NCI-H510A treated with DMSO at 0.1 percent for 48 hours (cell line): ENCODE measurements around the gene SLC29A2.
"Not testable (repeated sequence)": the region's sequence is repeated elsewhere in the genome, so short reads cannot be mapped to it uniquely, and the experiment has no call there.

Experiments used
- DNase-seq: peaks from one replicate; lab custom pipeline; 2025; lab: John Stamatoyannopoulos, UW

The SLC29A2 gene

GRCh38 chr11:66333896-66334604 lies 37.5 kb downstream of the SLC29A2 start:
- no peak for DNase-seq

- DNase-seq, result no peak
These were observed 38.2 kb downstream of the SLC29A2 start for GRCh38 chr11:66333220-66333877.

- DNase-seq, result no peak
These were observed 39.0 kb downstream of the SLC29A2 start for GRCh38 chr11:66332371-66333219.

GRCh38 chr11:66331542-66332370 lies 39.8 kb downstream of the SLC29A2 start:
- no peak for DNase-seq

- DNase-seq, result no peak
These were observed 40.6 kb downstream of the SLC29A2 start for GRCh38 chr11:66330931-66331330.

GRCh38 chr11:66329165-66329673 lies 42.3 kb downstream of the SLC29A2 start:
- DNase-seq, result no peak

DNA sequence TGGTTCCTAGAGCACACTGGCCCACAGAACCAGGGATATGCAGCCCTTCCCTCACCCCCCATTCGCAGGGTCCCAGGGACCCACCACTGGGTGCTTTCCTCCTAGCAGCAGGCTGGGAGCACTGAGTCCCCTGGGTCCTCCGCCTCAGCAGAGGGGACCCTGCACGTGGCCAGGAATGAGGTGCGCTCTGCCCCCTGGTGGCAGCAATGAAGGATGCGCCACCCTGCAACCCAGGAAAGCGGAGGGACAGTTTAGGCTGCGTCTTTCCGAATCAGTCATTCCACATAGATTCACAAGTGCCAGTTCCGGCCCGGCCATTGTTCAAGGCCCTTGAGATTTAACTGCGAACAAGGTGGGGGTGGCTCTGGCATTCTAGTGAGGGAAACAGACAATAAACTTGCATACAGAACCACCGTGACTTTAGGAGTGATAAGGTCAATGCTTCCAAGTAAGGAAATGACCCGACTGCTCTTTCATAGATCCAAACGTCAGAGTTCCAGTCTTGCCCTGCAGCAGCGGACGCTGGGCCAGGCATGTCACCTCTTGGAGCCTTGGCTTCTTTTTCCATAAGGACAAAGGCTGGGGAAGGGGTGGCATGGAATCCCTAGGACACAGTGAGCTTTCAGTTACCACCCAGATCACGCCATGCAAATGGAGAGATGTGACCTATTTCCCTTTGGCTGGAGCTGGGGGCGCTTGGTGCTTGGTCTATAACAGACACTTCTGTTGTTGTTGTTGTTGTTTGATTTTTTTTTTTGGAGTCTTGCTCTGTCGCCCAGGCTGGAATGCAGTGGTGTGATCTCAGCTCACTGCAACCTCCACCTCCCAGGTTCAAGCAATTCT lies 43.0 kb downstream of the SLC29A2 start:
- peak; percentile 79 for DNase-seq

- no peak for DNase-seq
These were observed 43.6 kb downstream of the SLC29A2 start for GRCh38 chr11:66328031-66328301.

GRCh38 chr11:66327171-66328030 lies 44.2 kb downstream of the SLC29A2 start:
- DNase-seq, result no peak

DNA sequence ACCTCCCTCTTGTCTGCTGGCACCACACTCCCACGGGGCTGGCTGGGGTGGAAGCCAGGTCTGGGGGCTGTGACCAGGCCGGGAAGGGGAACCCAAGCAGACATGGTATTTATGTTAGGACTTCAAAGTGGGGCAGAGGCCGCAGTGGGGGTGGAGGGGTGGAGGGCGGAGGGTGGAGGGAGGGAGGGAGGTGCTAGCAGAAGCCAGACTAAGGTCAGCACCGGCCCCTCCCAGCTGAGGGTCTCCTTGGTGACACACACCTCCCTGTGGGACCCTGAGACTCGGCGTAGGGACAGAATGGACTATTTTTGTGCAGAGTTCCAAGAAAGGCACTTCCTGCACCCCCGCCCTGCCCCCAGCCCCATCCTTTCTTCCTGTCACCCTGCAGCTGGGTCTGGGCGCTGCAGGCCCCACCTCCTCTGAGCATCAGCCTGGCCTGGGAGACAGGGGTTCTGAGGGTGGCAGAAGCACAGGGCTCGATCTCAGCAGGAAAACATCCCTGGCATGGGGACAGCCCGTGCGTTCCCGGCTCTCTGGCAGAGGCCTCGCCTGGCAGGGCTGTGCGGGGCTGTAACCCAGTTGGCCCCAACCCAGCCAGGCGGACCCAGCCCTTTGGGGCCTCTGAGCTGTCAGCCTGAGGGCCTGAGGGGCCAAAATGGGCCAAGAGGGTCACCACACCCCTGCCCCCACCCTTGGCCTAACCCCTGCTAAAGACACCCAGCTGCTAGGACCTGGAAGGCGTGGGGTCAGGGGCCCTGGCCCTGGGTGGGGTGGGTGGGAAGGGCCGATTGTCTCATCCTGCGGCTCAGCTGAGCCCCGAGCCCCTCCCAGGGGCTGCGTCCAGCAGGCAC lies 45.1 kb downstream of the SLC29A2 start:
- DNase-seq, result no peak

DNA sequence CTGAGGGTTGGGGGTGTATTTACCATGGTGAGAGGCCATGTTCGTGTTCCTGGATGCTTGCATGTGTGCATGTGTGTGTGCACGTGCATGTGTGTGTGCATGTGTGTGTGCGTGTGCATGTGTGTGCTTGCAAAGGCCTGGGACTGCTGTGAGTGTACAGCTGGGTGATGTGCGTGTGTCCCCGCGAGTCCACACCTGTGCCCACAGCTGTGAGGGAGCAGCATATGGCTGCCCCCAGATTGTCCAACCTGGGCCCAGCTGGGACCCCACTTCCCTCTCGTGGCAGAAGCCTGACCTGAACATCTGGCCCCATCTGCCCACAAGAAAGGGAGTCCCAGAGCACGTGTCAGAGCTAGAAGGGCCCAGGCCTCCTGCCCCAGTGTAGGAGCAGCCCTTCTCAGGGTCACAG lies 46.3 kb downstream of the SLC29A2 start:
- no peak for DNase-seq

GRCh38 chr11:66324664-66325063 lies 46.9 kb downstream of the SLC29A2 start:
- DNase-seq, result no peak

GRCh38 chr11:66323684-66324083 lies 47.9 kb downstream of the SLC29A2 start:
- no peak for DNase-seq

GRCh38 chr11:66322732-66323427 lies 48.7 kb downstream of the SLC29A2 start:
- no peak for DNase-seq

DNA sequence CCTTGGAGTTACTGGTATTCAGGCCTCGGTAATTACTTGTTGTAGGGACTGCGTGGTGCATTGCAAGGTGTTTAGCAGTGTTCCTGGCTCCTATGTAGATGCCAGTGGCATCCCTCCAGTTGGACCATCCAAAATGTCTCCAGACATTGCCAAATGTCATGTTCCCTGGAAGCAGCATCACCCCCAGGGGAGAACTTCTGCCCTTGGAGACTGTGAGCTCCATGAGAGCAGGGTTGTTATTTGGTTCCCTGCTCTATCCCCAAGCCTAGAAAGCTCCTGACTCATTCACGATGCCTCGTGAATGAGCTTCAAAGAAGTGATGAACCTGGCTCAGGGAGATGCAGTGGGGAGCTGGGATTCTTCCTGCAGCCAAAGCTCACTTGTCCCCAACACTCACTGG lies 50.0 kb downstream of the SLC29A2 start:
- no peak for DNase-seq

GRCh38 chr11:66320748-66321147 lies 50.8 kb downstream of the SLC29A2 start:
- DNase-seq, result not testable (repeated sequence)

DNA sequence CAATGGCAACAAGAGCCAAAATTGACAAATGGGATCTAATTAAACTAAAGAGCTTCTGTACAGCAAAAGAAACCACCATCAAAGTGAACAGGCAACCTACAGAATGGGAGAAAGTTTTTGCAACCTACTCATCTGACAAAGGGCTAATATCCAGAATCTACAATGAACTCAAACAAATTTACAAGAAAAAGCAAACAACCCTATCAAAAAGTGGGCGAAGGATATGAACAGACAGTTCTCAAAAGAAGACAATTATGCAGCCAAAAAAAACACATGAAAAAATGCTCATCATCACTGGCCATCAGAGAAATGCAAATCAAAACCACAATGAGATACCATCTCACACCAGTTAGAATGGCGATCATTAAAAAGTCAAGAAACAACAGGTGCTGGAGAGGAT lies 51.3 kb downstream of the SLC29A2 start:
- not testable (repeated sequence) for DNase-seq

- DNase-seq, result no peak
These were observed 53.0 kb downstream of the SLC29A2 start for GRCh38 chr11:66318600-66318970.
